Hematopoietic multipotent progenitor cell treated with erythropoietin and hydrocortisone succinate and interleukin-3 and kit ligand, for 8 days (in vitro differentiated cells): ENCODE data around the gene TMEM238L.

ENCODE experiments used
- DNase-seq: peaks from one replicate; pipeline ENCODE4 v3.0.0-alpha.2; 2015

The TMEM238L gene

GRCh38 chr17:10772425-10773380 lies 31.2 kb downstream of the TMEM238L start:
- peak; percentile 76 for DNase-seq

- no peak for DNase-seq
Observed at GRCh38 chr17:10771148-10771547, 32.8 kb downstream of the TMEM238L start.

- no peak for DNase-seq
Observed at GRCh38 chr17:10769840-10770239, 34.1 kb downstream of the TMEM238L start.

- DNase-seq: no peak
Observed at GRCh38 chr17:10768750-10769251, 35.1 kb downstream of the TMEM238L start.

GRCh38 chr17:10767232-10767631 lies 36.7 kb downstream of the TMEM238L start:
- DNase-seq: no peak

GRCh38 chr17:10762037-10762436 lies 41.9 kb downstream of the TMEM238L start:
- DNase-seq: no peak

- no peak for DNase-seq
Observed at GRCh38 chr17:10761281-10761680, 42.6 kb downstream of the TMEM238L start.

- DNase-seq: no peak
Observed at GRCh38 chr17:10758062-10758461, 45.8 kb downstream of the TMEM238L start.

- DNase-seq: no peak
Observed at GRCh38 chr17:10757647-10758046, 46.3 kb downstream of the TMEM238L start.

- no peak for DNase-seq
Observed at GRCh38 chr17:10757067-10757466, 46.8 kb downstream of the TMEM238L start.

- peak; percentile 55 for DNase-seq
Observed at GRCh38 chr17:10756619-10757018, 47.3 kb downstream of the TMEM238L start.

GRCh38 chr17:10756185-10756584 lies 47.7 kb downstream of the TMEM238L start:
- no peak for DNase-seq

GRCh38 chr17:10755592-10756127 lies 48.2 kb downstream of the TMEM238L start:
- DNase-seq: no peak

GRCh38 chr17:10754861-10755591 lies 48.9 kb downstream of the TMEM238L start:
- DNase-seq: no peak

- DNase-seq: peak; percentile 62
Observed at GRCh38 chr17:10754109-10754508, 49.8 kb downstream of the TMEM238L start.

GRCh38 chr17:10752696-10753095 lies 51.2 kb downstream of the TMEM238L start:
- DNase-seq: no peak

GRCh38 chr17:10751563-10751962 lies 52.3 kb downstream of the TMEM238L start:
- no peak for DNase-seq

GRCh38 chr17:10750210-10750609 lies 53.7 kb downstream of the TMEM238L start:
- no peak for DNase-seq

GRCh38 chr17:10748531-10749181 lies 55.2 kb downstream of the TMEM238L start:
- no peak for DNase-seq

- DNase-seq: no peak
Observed at GRCh38 chr17:10745231-10745630, 58.7 kb downstream of the TMEM238L start.
